Caki2 (cell line): ENCODE measurements around the gene JAG2. TPM values are rescaled to one million over a fixed set of nuclear protein-coding genes. Genes with fewer than 3 reads are reported as not detected.
"Not testable (repeated sequence)": the region's sequence is repeated elsewhere in the genome, so short reads cannot be mapped to it uniquely, and the experiment has no call there.

Experiments used
- DNase-seq: peaks from one replicate; pipeline ENCODE4 v3.0.0-alpha.2; 2015; ENCODE audit warnings: low read depth
- in situ Hi-C: cut with HindIII; loops from 2 replicates; pipeline ENCODE4 v1.10.0; 2016; ENCODE audit warnings: low sequenced_read_pairs, low pct_unique_long_range_greater_than_20kb, mixed read lengths
- total RNA-seq: library from RNA; depleted of rRNA; stranded (reverse); fragments of >200 nt; shearing (Covaris generic); gene quantifications from 2 replicates; pipeline ENCODE4 v1.2.3, GENCODE V29; 2014; ENCODE audit warnings: low replicate concordance

JAG2 gene
- total RNA-seq, 1 experiment from 2014 or later: 1.1 TPM

GRCh38 chr14:105116451-105117256 lies 51.9 kb downstream of the JAG2 start:
- in situ Hi-C loops: no loop called here
- no peak for DNase-seq

- DNase-seq, in situ Hi-C loops: not testable (repeated sequence)
These were observed 59.3 kb downstream of the JAG2 start for GRCh38 chr14:105109243-105109642.

- no peak for DNase-seq
- in situ Hi-C loops: no loop called here
These were observed 60.1 kb downstream of the JAG2 start for GRCh38 chr14:105108516-105108864.

GRCh38 chr14:105107781-105108515 lies 60.6 kb downstream of the JAG2 start:
- no peak for DNase-seq

GRCh38 chr14:105107351-105107750 lies 61.2 kb downstream of the JAG2 start:
- DNase-seq: no peak
- in situ Hi-C loops: no loop called here

More at GRCh38 chr14:105107781-105108515, 60.6 kb downstream of the JAG2 start:
- in situ Hi-C loops: no loop called here

GRCh38 chr14:105105158-105105557 lies 63.4 kb downstream of the JAG2 start:
- DNase-seq: no peak
- in situ Hi-C loops: no loop called here

- in situ Hi-C loops: no loop called here
- no peak for DNase-seq
These were observed 65.7 kb downstream of the JAG2 start for GRCh38 chr14:105102893-105103292.

GRCh38 chr14:105102361-105102870 lies 66.2 kb downstream of the JAG2 start:
- no peak for DNase-seq
- in situ Hi-C loops: no loop called here

GRCh38 chr14:105100910-105101309 lies 67.7 kb downstream of the JAG2 start:
- in situ Hi-C loops: no loop called here
- DNase-seq: no peak

GRCh38 chr14:105099778-105100177 lies 68.8 kb downstream of the JAG2 start:
- DNase-seq: no peak
- in situ Hi-C loops: no loop called here

GRCh38 chr14:105098316-105098715 lies 70.3 kb downstream of the JAG2 start:
- DNase-seq: no peak
- in situ Hi-C loops: no loop called here

- in situ Hi-C loops: no loop called here
- DNase-seq: no peak
These were observed 70.8 kb downstream of the JAG2 start for GRCh38 chr14:105097794-105098127.

GRCh38 chr14:105096206-105096875 lies 72.2 kb downstream of the JAG2 start:
- in situ Hi-C loops: no loop called here
- DNase-seq: no peak

- no peak for DNase-seq
- in situ Hi-C loops: no loop called here
These were observed 73.3 kb downstream of the JAG2 start for GRCh38 chr14:105095236-105095805.

GRCh38 chr14:105094193-105094907 lies 74.2 kb downstream of the JAG2 start:
- in situ Hi-C loops: no loop called here

GRCh38 chr14:105093431-105094192 lies 75.0 kb downstream of the JAG2 start:
- peak; percentile 84 for DNase-seq
- in situ Hi-C loops: no loop called here

More at GRCh38 chr14:105094193-105094907, 74.2 kb downstream of the JAG2 start:
- DNase-seq: no peak

GRCh38 chr14:105093038-105093430 lies 75.5 kb downstream of the JAG2 start:
- in situ Hi-C loops: no loop called here
- peak; percentile 70 for DNase-seq
